Measurements from ENCODE around the gene JAKMIP1.
"Not testable (repeated sequence)": the region's sequence is repeated elsewhere in the genome, so short reads cannot be mapped to it uniquely, and the experiment has no call there.

Gene JAKMIP1

DNA sequence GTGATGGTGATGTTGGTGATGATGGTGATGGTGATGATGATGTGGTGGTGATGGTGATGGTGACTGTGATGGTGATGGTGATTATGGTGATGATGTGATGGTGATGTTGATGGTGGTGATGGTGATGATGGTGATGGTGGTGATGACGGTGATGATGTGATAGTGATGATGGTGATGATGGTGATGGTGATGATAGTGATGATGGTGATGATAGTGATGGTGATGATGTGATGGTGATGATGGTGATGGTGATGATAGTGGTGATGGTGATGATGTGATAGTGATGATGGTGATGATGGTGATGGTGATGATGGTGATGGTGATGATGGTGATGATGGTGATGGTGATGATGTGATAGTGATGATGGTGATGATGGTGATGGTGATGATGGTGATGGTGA is 196.9 kb downstream of the JAKMIP1 start:
- H3K36me3 Mint-ChIP-seq (ENCODE audit: low read depth); H3K27me3 Mint-ChIP-seq; H3K27ac Mint-ChIP-seq; H3K9me3 Mint-ChIP-seq; intact Hi-C loops (cut with micrococcal nuclease); H3K4me3 Mint-ChIP-seq; H3K4me1 Mint-ChIP-seq (ENCODE audit: low read depth): not testable (repeated sequence)

DNA sequence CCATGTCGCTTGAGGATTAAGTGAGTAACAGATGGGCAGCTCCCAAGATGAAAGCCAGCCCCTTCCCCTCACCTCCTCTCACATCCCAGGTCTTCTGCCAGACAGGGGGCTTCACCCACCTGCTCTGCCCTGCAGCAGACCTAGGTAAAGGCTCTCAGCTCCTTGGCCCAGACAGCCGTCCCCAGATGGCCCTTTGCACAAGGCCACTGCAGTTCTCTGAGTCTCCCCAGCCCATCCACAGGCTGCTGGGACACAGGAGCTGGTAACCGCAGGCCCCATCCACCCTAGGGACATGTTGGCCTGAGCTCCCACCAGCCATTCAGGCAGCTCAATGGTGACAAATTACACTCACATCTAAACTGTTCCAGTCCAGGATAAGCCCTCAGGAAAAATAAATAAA is 197.4 kb downstream of the JAKMIP1 start:
- no peak overlapping the region for H3K4me3 Mint-ChIP-seq
- no peak overlapping the region for H3K27ac Mint-ChIP-seq
- H3K4me1 Mint-ChIP-seq (ENCODE audit: low read depth), result no peaks in the 10 kb centered on the region
- peaks cover 4% of the 10 kb centered on the region for H3K27me3 Mint-ChIP-seq
- no peaks in the 10 kb centered on the region for H3K9me3 Mint-ChIP-seq
- no peaks in the 10 kb centered on the region for H3K36me3 Mint-ChIP-seq (ENCODE audit: low read depth)
- intact Hi-C loops (cut with micrococcal nuclease), result no loop called here

DNA sequence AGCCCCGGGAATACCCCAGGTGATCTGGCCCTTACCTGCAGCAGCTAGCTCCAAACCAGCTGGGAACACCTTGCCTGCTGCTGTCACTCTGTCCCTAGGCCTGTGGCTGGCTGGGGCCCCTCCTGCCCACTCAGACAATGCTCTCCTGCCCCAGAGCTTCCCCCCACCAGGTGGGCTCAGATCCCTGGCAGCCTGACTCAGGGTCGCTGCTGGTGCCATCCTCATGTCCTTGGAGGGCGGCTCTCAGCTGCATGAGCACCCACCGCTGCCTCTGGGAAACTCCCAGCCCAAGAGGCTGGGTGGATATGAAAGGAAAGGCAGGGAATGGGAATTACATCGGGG is 197.9 kb downstream of the JAKMIP1 start:
- no peak overlapping the region for H3K27ac Mint-ChIP-seq
- no peaks in the 10 kb centered on the region for H3K9me3 Mint-ChIP-seq
- H3K4me1 Mint-ChIP-seq (ENCODE audit: low read depth), result no peaks in the 10 kb centered on the region
- H3K36me3 Mint-ChIP-seq (ENCODE audit: low read depth), result no peaks in the 10 kb centered on the region
- peaks cover 3% of the 10 kb centered on the region for H3K27me3 Mint-ChIP-seq
- intact Hi-C loops (cut with micrococcal nuclease), result no loop called here
- H3K4me3 Mint-ChIP-seq, result no peak overlapping the region

DNA sequence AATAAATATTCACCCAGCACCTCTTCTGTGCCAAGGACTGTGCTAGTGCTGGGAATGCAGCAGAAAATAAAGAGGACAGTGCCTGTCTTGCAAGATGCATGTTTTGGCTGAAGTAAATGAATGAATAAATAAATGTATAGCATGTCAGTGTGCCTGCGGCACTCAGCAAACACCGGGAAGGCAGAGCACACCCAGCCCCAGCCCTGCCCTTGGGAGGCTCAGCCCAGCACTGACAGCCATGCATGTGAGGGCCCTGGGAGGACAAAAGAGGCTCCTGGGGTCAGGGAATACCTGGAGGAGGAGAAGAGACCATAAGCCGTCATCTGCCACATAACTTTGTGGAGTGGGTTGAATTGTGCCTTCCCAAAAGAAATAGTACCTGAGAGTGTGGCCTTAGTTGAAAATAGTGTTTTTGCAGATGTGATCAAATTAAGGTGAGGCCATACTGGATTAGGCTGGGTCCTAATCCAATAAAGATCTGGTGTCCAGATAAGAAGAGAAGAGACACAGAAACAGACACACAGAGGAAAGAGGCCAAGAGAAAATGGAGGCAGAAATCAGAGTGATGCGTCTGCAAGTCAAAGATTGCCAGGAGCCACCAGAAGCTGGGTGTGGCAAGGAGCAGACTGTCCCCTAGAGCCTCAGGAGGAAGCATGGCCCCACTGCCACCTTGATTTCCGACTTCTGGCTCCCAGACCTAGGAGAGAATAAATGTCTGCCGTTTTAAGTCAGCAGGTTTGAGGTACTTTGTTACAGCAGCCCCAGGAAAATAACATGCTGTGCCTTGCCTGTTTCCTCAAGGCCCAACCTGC is 198.5 kb downstream of the JAKMIP1 start:
- Mint-ChIP-seq H3K36me3 (ENCODE audit: low read depth) (no peaks in the 10 kb centered on the region), H3K4me3 (no peak overlapping the region), H3K9me3 (no peaks in the 10 kb centered on the region), H3K27me3 (peaks cover under 1% of the 10 kb centered on the region), H3K4me1 (ENCODE audit: low read depth) (peaks cover 2% of the 10 kb centered on the region), H3K27ac (no peak overlapping the region)
- intact Hi-C loops (cut with micrococcal nuclease), result no loop called here

DNA sequence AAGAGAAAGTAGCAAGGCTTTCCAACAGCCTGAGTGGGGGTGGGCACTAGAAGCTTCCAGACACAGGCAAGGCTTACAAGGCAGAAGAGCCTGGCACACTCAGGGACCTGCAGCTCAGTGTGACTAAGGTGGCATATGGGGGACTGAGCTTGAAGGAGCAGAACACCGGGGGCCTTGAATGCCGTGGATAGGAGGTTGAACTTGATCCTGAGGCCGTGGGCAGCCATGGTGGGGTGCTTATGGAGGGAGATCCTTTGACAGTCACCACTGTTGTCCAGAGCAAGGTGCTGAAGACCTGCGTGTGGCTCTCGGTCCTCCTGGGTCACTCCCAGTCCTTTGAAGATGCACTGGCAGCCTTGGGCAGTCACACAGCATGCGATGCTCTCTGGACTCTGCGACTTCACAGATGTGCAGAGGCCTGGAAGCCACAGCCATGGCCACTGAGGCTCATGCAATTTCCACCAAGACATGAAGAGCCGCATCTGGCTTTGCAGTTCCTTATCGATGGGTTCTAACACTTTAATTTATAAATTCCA is 200.5 kb downstream of the JAKMIP1 start:
- H3K27ac Mint-ChIP-seq, result no peak overlapping the region
- H3K36me3 Mint-ChIP-seq (ENCODE audit: low read depth), result no peaks in the 10 kb centered on the region
- no peak overlapping the region for H3K4me3 Mint-ChIP-seq
- intact Hi-C loops (cut with micrococcal nuclease), result no loop called here
- H3K4me1 Mint-ChIP-seq (ENCODE audit: low read depth), result peaks cover 5% of the 10 kb centered on the region
- H3K27me3 Mint-ChIP-seq, result no peaks in the 10 kb centered on the region
- H3K9me3 Mint-ChIP-seq, result no peaks in the 10 kb centered on the region

DNA sequence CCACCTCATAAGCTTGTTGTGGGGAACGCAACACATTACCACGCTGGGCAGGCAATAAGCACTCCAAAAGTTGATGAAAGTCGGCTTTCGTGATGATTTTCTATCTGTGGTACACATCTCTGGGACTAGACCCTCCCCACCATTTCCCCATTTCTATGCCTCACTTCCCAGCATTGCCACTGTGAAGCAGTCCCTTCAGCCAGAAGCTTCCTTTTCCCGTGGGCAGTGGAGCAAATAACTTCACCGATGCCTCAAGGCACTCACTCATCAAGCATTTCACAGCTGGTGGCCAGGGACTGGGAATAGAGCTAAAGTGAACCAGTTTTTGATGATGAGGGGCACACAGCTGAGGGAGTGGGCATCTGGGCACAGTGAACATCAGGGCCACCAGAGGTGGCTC is 201.0 kb downstream of the JAKMIP1 start:
- Mint-ChIP-seq H3K27me3 (no peaks in the 10 kb centered on the region), H3K4me1 (ENCODE audit: low read depth) (peaks cover 5% of the 10 kb centered on the region), H3K4me3 (no peak overlapping the region), H3K9me3 (no peaks in the 10 kb centered on the region), H3K36me3 (ENCODE audit: low read depth) (no peaks in the 10 kb centered on the region), H3K27ac (no peak overlapping the region)
- intact Hi-C loops (cut with micrococcal nuclease), result no loop called here

DNA sequence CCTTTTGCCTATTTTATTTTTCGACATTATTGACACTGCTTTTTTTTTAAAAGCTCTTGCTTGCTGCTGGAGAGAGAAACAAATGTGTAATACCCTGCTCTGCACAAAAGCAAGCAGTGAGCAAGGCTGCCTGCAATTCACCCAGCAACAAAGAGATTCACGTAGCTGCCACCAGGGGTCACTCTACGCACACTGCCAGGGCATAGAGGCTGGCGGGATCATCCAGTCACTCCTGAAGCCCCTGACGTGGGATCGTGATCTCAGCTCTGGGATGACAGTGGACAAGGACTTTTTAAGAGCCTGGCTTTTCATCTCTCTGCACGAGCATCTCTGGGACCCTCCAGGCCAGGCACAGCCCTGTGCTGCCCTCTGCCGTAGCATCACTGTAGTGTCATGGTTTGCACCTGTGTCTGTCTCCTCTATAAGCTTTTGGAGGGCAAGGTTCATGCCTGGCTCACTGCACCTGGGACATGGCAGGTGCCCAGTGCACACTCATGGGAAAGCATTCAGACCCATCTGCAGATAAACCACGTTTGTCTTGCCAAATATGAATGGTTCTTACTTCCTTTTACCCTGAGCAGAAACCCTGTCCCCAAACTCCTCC is 201.9 kb downstream of the JAKMIP1 start:
- no peak overlapping the region for H3K27ac Mint-ChIP-seq
- intact Hi-C loops (cut with micrococcal nuclease), result no loop called here
- no peaks in the 10 kb centered on the region for H3K9me3 Mint-ChIP-seq
- H3K36me3 Mint-ChIP-seq (ENCODE audit: low read depth), result no peaks in the 10 kb centered on the region
- no peaks in the 10 kb centered on the region for H3K27me3 Mint-ChIP-seq
- no peak overlapping the region for H3K4me3 Mint-ChIP-seq
- peaks cover 5% of the 10 kb centered on the region for H3K4me1 Mint-ChIP-seq (ENCODE audit: low read depth)

DNA sequence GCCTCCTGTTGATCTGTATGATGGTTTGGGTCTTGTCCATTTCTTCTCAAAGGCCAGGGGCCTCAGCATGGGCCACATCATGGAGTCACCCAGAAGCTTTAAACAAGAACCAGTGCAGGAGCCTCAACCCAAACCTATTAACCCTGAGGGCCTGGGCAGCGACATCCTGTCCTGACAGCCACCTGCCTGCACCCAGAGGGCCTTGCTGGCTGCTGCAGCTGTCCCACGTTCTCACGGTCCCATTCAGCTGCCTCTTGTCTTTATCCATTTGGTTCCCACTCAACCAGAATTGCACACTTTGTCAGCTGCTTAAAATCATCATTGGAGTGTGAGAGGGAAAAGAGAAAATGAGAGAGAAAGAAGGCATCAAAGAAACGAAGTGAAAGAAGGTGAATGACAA is 203.7 kb downstream of the JAKMIP1 start:
- no peak overlapping the region for H3K27ac Mint-ChIP-seq
- no peaks in the 10 kb centered on the region for H3K27me3 Mint-ChIP-seq
- H3K9me3 Mint-ChIP-seq, result no peaks in the 10 kb centered on the region
- intact Hi-C loops (cut with micrococcal nuclease), result no loop called here
- no peaks in the 10 kb centered on the region for H3K36me3 Mint-ChIP-seq (ENCODE audit: low read depth)
- H3K4me1 Mint-ChIP-seq (ENCODE audit: low read depth), result peaks cover 5% of the 10 kb centered on the region
- H3K4me3 Mint-ChIP-seq, result no peak overlapping the region

DNA sequence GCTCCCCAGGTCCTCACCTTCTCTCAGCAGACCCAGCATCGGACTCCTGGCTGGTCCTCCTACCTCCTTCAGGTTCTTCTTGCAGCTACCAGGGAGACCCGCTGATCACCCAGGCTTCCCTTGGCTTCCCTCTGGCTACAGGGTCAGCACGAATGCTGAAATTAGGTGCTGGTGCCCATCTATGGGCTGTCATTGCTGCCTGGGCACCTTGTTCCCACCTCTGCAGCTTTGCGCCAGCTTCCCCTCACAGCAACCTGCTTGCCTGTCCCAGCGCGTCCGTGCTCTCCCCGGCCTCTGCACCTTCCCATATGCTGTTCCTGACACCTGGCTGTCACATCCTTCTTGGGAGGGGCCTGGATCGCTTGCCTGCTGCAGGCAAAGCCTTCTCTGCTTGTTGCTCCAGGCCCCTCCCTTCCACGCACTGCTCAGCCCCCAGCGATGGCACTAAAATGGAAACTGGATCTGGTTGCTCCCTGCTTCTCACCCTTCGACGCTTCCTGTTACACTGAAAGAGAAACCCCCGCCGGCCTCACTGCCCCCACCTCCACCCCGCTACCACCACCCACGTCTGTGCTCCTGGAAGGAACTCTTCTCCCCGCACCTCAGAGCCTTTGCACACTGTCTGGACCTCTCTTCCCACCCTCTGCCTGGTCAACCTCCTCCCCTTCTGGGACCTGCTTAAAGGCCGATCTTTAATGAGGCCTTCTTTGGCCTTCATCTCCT is 204.3 kb downstream of the JAKMIP1 start:
- intact Hi-C loops (cut with micrococcal nuclease), result no loop called here
- Mint-ChIP-seq H3K27me3 (no peaks in the 10 kb centered on the region), H3K9me3 (no peaks in the 10 kb centered on the region), H3K27ac (no peak overlapping the region), H3K36me3 (ENCODE audit: low read depth) (no peaks in the 10 kb centered on the region), H3K4me3 (no peak overlapping the region), H3K4me1 (ENCODE audit: low read depth) (peaks cover 5% of the 10 kb centered on the region)

DNA sequence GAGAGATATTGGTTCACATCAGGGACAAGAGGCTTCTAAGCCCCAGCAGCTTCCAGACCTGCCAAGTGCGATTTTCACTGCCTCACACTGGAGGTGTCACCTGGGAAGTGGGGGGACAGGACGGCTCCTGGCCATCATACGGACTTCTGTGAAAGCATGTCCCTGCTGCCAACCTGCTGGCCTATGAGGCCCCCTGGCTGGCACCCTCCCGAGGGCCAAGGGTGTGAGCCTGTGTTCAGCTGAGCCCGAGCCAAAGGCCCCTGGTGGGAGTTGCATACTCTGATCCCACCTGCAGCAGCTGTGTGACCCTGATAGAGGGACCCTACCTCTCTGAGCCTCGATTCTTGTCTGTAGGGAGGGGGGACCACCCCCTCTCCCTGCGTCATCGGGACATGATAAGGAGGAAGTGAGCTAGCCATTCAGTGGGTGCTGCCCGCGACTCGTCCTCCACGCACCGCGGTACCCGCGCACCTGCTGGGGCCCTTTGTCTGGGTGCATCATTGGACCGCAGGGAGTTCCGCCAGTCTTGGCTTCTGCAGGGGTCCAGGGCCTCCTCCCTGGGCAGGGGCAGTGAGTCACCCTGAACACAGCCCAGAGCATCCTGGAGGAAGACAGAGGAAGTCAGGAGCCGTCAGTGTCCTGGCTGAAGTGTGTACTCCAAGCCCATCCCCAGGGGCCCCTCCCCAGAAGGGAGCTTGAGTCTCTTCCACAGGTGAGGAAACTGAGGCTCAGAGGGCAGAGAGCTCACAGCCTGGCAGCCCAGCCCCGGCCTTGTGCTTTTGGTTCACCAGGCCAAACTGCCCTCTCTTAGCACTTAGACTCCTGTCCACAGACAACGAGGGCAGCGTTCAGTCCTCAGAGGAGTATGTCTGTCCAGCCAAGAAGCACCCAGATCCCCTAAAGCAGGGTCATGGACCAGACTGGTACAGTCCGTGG is 206.2 kb downstream of the JAKMIP1 start:
- no peak overlapping the region for H3K4me3 Mint-ChIP-seq
- intact Hi-C loops (cut with micrococcal nuclease), result no loop called here

DNA sequence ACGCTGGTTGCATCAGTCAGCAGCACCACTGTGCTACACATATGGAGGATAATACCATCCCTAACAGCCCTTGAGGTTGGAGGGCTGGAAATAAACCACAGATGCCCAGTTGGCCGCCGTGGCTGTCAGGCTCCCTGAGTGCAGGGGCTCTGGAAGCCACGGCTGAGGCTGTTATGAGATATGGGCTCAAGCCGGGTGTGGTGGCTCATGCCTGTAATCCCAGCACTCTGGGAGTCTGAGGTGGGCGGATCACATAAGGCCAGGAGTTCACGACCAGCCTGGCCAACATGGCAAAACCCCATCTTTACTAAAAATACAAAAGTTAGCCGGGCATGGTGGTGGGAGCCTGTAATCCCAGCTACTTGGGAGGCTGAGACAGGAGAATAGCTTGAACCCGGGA is 207.0 kb downstream of the JAKMIP1 start:
- H3K27ac Mint-ChIP-seq; H3K4me3 Mint-ChIP-seq; intact Hi-C loops (cut with micrococcal nuclease); H3K36me3 Mint-ChIP-seq (ENCODE audit: low read depth); H3K9me3 Mint-ChIP-seq; H3K4me1 Mint-ChIP-seq (ENCODE audit: low read depth); H3K27me3 Mint-ChIP-seq: not testable (repeated sequence)

More for the DNA sequence above, 206.2 kb downstream of the JAKMIP1 start:
- Mint-ChIP-seq H3K27ac (no peak overlapping the region), H3K27me3 (no peaks in the 10 kb centered on the region), H3K4me1 (ENCODE audit: low read depth) (peaks cover 5% of the 10 kb centered on the region), H3K36me3 (ENCODE audit: low read depth) (no peaks in the 10 kb centered on the region), H3K9me3 (no peaks in the 10 kb centered on the region)

DNA sequence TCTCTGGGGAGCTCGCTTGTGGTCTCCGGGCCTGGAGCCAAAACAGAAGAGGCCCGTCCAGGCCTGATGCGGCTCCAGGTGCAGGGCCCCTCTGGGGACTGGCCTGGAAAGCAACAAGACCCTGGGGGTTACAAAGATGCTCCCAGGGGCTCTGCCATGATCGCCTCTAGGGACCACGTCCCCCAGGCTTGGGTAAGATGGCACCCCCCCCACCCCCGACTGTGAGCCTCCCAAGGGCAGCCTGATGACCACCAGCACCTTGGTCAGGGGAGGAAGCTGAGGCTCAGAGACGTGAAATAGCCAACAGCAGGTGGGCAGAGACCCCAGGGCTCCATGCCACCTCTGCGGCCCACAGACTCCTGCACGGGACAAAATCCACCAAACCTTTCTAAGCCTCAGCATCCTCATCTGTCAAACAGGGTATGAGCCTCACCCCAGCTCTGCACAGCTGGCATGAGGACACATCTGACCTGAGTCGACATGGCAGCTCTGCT is 207.5 kb downstream of the JAKMIP1 start:
- Mint-ChIP-seq H3K27me3 (no peaks in the 10 kb centered on the region), H3K9me3 (no peaks in the 10 kb centered on the region), H3K27ac (no peak overlapping the region), H3K4me1 (ENCODE audit: low read depth) (peaks cover 5% of the 10 kb centered on the region), H3K4me3 (no peak overlapping the region), H3K36me3 (ENCODE audit: low read depth) (no peaks in the 10 kb centered on the region)
- intact Hi-C loops (cut with micrococcal nuclease), result no loop called here

DNA sequence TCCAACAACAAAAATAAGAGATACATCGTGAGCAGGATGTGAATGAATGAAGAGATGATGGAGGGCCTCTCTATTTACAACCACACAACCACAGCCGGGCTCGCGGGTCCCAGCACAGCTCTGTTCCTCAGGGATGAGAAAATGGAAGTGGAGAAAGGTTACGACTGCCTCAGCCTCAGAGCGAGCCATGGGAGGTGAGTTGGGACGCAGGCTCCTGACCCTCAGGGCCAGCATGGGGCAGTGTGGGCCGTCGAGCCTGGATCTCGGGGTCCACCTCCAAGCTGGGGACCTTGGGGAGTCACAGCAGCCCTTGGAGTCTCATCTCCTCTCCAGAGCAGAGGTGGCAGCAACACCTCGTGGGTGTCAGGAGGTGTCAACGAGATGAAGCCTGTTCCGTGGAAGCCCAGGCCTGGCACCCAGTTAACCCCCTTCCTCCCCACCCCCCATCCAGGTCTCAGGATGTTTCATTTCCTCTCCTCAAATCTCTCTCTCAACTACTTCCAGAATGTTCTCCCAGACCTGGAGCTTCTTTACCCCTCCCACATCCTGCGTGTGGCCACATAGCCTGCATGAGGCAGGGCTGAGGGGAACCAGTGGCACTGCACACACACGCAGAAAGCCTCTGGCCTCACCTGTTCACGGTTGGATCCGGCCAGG is 208.1 kb downstream of the JAKMIP1 start:
- no peaks in the 10 kb centered on the region for H3K9me3 Mint-ChIP-seq
- no peak overlapping the region for H3K27ac Mint-ChIP-seq
- no peaks in the 10 kb centered on the region for H3K27me3 Mint-ChIP-seq
- H3K4me3 Mint-ChIP-seq, result no peak overlapping the region
- no peaks in the 10 kb centered on the region for H3K36me3 Mint-ChIP-seq (ENCODE audit: low read depth)
- intact Hi-C loops (cut with micrococcal nuclease), result no loop called here
- H3K4me1 Mint-ChIP-seq (ENCODE audit: low read depth), result peaks cover 5% of the 10 kb centered on the region
